NCI-H2227 treated with DMSO at 0.1 percent for 48 hours (cell line): ENCODE measurements around the gene TSC22D2.

Source experiments
- DNase-seq: peaks from one replicate; lab custom pipeline; 2025; lab: John Stamatoyannopoulos, UW

Gene TSC22D2

DNA sequence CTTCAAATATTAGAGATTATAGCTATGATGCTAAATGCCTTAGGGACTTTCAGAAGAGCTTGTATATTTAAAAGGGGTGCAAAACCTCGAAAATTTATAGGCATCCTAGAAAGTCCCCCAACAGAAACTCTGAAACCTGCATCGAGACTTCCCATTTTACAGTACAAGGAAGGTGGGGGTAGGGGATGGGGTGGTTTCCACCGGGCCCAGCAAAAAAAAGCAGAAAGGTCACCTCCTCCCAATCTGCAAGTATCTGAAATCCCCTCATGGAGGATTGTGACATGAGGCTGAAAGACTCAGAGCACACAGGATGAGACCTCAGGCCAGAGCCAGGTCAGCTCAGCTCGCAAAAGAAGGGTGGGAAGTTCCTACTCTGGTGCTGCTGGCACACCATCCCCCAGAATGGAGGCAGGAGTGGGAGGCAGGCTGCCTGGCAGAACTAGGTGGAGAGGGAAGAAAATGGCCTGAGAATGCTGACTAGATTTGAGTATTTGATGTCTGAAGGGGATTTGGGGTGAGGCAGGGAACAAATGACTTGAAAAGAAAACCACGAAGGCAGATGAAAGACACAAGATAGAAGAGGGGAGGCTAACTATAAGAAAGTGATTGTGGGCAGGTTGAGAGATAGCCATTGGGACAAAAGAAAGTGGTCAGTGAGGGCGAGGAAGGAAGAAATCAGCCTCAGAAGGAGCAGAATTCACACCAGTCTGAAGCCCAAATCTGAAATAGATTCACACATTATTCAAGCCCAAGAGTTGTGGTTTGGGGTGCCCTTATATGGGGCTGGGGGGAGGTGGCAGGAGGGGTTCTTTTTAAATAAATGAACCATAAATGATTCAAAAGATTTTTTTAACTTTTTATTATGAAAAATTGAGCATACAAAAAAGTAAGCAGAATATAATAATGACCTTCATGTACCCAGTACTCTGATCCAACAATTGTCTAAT lies 22.5 kb upstream of the TSC22D2 start:
- no peak for DNase-seq

DNA sequence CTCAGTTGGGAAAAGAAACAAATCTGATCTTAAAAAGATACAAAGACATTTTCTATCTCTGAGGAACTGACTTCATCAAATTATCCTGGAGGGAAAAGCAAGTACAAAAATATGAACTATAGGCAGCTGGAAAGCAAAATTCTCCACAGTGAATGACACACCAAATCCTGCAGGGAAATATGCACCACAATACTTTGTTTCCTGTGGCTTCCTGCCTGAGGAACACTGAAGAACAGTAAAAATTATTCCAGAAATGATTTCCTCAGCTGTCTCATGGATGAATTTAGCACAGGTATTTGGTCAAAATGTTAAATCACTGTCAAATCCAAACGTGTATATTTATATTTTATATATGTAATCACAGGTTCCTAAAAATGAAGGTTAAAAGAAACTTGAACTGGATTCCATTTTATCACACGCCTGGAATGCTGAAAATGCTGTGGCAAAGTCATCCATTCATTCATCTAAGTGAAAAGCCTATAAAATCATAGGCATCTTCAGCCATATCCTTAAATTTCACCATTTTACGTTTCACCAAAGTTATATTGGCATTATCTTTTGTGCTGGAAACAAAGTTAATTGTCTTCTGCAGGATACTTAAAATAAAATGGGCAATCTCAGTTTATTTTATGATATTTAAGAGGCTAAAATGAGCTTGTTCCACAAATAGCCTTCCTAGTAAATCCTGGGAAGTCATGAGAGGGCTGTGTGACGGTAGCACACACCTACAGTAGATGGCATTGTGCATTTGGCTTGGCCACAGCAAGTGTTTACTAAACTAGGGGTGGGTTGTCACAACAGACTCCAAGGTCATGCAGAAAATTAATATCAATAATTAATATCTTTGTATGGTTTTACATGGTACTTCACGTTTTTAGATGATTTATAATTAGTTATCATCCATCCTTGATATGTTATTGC lies 19.3 kb upstream of the TSC22D2 start:
- no peak for DNase-seq

DNA sequence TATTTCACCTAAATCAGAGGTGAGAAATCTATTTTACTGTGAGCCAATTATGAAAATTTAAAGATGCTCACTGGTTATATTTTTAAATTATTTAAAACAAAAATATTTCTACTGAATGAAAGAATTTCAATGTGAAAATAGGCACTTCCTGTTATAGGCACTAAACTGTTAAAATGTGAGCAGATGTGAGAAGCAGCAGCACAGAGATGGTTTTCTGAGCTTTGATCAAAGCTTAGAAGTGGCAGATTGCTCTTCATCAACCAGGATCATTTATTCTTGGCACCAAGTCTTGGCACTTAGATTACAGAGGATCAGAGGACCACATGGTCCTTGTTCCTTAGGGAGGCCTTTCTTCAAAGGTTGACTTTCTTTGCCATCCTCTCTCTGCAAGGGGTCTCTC lies 18.0 kb upstream of the TSC22D2 start:
- no peak for DNase-seq

DNA sequence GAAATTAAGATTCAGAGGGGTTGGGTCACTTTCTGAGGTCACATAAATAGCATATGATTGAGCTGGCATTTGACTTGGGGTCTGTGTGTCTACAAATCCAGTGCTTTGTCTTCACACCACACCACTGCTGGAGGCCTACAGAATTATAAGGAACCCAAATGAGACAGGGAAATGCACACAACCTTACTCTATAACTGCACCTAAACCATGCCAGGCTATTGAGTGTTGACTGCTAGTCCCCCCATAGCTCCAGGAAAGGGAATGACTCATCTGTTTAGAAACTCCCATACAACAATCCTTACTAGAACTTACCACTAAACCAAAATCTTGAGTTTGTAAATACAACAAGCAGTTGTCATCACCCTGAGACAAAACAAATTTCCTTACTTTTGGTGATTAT lies 16.9 kb upstream of the TSC22D2 start:
- no peak for DNase-seq

DNA sequence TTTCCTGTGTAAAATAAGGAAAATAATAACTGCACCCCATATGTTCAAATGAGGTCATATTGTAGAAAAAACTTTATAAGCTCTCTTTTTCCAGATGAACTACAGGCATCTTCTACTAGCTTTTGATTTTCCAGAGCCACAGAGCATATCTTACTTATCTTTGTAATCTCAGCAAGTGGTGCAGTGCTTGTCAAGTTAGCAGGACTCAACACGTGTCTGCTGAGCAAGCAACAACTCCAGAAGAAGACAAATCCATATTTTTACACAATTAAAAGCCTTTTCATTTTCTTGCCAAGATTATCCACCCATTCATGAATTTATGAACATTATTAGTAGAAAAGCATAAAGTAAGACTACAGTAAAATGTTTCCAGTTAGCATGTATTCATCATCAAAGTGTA lies 14.4 kb upstream of the TSC22D2 start:
- DNase-seq = no peak

DNA sequence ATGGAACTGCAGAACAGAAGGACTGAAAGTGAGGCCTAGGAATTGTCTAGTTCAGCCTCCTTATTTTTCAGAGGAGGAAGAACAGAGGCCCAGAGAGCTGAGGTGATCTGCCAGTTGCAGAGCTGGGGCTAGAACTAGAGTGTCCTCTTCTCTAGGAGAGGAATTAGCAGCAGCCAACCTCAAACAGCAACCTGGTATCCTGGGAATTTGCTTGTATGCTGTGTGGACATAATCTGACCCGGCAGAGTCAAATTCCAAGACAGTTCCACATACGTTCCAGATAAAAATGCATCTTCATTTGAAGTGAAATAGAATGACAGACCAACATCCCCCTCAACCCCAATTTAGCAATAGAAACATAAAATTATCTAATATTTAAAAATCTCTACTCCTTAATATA lies 13.5 kb upstream of the TSC22D2 start:
- no peak for DNase-seq

DNA sequence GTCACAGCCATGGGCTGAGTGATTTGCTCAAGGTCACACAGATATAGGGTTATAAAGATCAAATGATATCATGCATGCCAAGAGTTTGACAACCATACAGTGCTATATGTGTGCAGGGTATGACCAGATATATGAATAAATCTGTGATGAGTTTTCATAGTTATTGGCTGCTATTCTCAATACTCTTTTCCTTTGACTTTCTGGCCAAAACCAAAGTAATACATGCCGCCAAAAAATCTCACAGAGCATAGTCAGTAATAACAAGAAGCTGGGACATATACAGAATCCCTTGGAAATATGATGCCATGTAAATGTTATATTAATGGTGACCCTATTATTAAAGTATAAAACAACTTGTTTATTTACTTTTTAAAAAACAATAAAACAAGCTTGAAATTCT lies 11.6 kb upstream of the TSC22D2 start:
- no peak for DNase-seq

DNA sequence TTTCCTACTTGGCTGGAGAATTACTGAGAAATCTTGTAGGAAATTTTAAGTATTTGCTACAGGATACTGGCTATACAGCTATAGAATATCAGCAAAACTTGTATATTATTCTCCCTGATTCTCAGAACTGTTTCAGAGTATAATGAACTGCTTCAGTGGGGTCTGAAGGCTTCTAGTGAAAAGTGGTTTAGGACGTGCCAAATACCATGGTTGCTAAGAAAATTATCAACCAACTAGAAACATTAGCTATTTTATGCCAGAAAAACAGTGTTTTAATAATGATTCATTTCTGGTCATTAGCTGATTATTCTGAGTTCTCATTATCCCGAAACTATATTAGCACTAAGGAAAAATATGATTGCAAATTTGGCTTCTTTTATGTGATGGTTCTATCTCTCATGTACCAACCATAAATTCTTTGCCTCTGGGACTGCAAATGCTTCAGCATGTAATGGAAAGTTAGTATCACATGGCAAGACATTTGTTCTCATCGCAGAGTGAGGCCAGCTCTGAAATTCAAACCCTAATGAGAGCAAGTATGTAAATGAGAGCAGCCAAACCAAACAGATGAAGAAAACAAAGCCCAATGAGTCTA lies 11.0 kb upstream of the TSC22D2 start:
- no peak for DNase-seq

DNA sequence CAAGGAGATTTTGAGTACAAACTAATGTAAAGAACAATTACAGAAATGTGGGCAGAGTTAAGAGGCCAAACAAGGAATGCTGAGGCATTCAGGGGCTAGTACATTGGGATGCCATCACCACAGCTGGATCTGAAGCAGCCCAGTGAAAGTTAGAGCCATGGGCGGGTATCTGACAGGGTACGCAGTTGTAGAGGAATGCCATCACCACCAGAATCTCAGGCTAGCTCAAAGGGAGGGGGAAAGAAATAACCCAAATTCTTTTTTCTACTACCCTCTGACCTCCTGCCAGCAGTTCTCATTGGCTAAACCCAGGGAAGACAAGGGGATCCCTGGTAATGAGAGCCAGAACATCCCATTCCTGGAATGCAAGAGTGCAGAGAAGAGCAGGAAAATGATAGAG lies 9.0 kb upstream of the TSC22D2 start:
- no peak for DNase-seq

DNA sequence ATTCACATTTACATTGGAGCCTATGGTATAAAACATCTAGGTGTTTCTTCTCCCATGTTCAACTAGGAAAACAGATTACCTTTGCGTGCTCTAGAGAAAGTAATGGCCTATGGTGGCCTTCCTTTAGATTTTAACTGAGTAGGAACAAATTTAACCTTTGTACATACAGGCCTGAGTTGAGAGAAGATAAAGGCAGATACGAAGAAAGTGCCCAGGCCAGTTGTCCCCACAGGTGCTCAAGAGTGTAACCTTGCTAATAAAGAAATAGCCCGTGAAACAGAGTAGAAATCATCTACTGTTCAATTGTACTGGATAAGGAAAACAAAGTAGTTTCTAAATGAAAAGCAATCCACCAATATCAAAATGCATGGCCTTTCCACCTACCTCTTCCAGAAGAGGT lies 6.8 kb upstream of the TSC22D2 start:
- DNase-seq = no peak

DNA sequence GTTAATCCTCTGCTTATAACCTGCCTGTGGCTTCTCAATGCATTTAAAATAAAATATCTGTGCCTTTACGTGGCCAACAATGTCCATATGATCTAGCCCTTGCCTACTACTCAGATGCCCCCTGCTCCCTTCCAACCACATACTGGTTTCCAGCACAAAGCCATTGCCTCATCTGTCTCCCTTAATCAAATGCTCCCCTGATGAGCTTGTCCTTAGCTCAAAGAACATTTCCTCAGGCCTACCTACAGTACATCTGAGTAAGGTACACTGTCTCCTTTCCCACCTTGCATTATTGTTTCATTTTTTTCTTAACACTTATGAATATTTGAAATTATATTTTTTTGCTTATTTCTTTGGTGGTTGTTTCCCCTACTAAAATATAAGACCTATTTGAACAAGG lies 5.9 kb upstream of the TSC22D2 start:
- no peak for DNase-seq

DNA sequence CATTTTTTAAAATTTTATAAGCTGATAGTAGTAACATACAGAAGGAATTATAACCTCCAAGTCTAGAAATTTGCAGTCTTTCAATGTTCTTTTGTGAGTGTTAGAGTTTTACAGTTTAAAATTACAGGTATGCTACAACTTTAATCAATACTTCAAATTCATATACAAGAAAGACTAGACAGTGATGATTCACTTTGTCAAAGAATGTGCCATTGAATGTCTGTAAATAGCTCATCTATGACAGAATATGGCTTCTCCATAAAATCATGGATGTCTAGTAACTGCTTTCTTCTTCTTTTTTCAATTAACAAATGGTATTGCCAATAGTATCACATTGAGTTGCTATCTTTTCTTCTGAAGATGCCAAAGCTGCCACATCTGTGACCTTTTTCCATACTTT lies 4.1 kb upstream of the TSC22D2 start:
- DNase-seq = no peak

DNA sequence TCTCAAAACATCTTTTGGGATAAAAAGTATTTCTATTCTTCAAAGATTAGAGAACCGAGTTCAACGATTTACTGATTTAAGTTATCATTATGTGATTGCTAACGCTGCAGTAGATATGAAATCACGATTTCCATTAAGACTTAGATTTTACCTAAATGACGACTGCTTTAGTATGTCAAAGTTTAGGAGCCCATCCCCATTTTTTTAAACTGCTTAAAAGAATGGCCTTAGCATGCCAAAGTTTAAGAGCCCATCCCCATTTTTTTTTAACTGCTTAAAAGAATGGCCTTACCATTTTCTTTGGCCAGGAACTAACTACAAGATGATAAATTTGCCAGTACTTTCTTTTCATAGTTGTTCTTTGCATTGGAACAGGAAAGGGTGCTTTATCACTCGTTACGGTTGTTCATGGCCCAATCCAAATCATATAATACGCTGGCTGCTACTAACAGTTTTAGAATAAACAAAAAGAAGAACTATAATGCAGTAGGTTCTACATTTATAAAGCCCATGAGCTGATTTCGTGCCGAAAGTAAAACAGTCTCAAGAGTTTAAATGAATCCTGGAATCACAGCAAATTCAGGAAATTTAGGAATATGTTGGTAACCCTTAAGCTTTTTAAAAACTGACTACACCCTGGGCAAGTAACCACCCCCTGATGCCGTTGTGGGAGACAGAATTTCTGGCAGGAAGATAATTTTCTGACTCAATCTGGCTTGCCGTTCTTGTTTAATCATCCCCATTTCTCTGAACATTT lies 869 bp upstream of the TSC22D2 start:
- DNase-seq = peak; percentile 39

DNA sequence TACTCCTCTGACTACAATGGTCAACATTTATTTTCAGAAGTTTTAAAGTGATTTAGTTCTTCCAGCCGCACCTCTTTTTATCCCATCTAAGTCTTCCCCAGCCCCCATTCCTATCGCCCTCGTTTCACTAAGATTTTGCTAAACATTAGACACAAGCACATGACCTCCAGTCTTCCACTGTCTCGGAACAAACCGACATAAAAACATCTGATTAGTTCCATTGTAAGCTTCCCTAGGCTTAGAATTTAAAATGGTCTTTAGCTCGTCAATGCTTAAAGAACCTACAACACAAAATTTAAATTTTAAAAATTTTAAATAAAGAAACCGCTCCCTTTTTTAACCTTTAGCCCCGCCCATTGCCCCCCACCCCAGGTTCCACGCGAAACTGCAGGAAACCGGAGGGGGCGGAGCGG lies 284 bp upstream of the TSC22D2 start:
- DNase-seq = peak; percentile 80

DNA sequence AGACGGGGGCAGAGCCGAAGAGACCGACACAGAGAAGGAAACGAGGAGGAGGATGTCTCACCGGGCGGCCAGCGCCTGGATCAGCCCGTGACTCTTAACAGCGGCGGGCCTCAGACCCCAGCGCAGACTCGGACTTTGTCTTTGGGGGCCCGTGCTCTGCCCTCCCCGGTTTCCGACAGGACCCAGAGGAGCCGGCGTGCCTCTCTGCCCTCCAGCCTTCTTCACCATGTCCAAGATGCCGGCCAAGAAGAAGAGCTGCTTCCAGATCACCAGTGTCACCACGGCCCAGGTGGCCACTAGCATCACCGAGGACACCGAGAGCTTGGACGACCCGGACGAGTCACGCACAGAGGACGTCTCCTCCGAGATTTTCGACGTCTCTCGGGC lies 1.0 kb downstream of the TSC22D2 start:
- no peak for DNase-seq

DNA sequence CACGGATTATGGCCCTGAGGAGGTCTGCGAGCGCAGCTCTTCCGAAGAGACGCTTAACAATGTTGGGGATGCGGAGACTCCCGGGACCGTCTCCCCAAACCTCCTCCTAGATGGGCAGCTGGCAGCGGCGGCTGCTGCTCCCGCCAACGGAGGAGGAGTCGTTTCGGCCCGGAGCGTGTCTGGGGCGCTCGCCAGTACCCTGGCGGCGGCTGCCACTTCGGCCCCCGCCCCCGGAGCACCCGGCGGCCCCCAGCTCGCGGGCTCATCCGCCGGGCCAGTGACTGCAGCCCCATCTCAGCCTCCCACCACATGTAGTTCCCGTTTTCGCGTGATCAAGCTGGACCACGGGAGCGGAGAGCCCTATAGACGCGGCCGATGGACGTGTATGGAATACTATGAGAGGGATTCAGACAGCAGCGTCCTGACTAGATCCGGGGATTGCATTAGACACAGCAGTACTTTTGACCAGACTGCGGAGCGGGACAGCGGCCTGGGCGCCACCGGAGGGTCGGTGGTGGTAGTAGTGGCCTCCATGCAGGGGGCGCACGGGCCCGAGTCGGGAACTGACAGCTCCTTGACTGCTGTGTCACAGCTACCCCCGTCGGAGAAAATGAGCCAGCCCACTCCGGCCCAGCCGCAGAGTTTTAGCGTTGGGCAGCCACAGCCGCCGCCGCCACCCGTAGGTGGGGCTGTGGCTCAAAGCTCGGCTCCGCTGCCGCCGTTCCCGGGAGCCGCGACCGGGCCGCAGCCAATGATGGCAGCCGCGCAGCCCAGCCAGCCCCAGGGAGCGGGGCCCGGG lies 1.6 kb downstream of the TSC22D2 start:
- no peak for DNase-seq

DNA sequence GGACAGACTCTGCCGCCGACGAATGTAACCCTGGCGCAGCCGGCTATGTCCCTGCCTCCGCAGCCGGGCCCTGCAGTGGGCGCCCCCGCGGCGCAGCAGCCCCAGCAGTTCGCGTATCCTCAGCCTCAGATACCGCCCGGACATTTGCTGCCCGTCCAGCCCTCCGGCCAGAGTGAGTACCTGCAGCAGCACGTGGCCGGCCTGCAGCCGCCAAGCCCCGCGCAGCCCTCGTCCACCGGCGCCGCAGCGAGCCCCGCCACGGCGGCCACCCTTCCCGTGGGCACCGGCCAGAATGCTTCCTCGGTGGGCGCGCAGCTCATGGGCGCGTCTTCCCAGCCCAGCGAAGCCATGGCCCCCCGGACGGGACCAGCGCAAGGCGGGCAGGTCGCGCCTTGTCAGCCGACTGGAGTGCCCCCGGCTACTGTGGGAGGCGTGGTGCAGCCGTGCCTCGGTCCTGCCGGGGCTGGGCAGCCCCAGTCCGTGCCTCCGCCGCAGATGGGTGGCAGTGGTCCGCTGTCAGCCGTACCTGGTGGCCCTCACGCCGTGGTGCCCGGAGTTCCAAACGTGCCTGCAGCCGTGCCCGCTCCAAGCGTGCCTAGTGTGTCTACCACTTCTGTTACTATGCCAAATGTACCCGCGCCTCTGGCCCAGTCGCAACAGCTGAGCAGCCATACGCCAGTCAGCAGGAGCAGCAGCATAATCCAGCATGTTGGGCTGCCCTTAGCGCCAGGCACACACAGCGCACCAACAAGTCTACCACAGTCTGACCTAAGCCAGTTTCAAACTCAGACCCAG lies 2.4 kb downstream of the TSC22D2 start:
- no peak for DNase-seq

DNA sequence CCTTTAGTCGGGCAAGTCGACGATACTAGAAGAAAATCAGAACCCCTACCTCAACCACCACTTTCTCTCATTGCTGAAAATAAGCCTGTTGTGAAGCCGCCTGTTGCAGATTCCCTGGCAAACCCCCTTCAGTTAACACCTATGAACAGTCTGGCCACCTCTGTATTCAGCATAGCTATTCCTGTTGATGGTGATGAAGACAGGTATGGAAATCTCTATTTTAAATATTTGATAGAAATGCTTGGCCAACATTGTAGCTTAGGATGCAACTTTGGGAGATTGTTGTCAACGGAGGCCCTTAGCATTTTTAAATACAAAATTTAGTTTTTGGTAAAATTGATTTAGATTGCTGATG lies 3.0 kb downstream of the TSC22D2 start:
- no peak for DNase-seq

DNA sequence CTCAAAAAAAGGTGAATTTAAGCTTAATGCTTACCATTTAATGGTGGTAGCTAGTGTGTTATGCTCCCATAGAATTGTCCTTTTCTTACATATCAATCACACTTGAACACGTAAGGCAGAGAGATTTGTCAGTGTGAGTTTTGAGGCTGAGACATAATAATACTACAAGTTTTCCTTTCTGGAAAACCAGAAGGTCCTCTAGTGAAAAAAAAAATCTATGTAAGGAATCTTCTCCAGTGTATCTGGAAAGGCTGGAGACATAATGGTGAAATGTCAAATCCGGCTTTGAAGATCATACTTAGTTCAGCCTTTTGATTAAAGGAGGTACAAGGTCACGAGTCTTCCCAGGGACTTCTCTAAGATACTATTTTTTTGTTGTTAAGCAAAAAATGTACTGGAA lies 3.4 kb downstream of the TSC22D2 start:
- DNase-seq = no peak

DNA sequence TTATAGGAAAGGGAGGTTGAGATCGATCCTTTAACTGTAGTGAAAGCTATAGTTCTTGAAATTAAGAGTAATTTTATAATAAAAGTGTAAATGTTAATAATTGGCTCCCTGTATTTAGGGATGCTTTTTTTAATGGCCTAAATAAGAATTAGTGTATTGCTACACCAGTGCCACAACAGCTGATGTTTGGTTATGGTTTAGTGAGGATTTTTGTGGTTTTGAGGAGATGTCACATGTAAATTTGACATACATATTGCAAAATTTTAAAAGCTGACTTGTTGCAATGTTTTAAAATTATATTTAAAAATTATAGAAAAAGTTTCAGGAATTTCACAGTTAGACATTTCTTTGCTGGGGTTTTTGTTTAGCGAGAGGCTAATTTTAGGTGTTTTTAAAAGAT lies 3.9 kb downstream of the TSC22D2 start:
- DNase-seq = no peak
